KOPT-K1 (cell line): ENCODE data around the gene CFAP119.

Source experiments
- H3K27ac ChIP-seq: fragments of 200-600 bp; sonication (generic); 2 replicates; pipeline ENCODE4 v1.5.1; 2016; ENCODE audit warnings: antibody characterized with exemption, mild to moderate bottlenecking, low read depth, low read length; ENCODE audit not compliant: poor library complexity, severe bottlenecking
- H3K36me3 ChIP-seq: fragments of 200-600 bp; sonication (generic); 2 replicates; pipeline ENCODE4 v1.5.1; 2017; ENCODE audit warnings: antibody characterized with exemption, mild to moderate bottlenecking, low read length, moderate library complexity; ENCODE audit not compliant: insufficient read depth
- H3K9me3 ChIP-seq: fragments of 200-600 bp; sonication (generic); 2 replicates; pipeline ENCODE4 v1.5.1; 2017; ENCODE audit warnings: antibody characterized with exemption, low read length, mild to moderate bottlenecking; ENCODE audit not compliant: insufficient read depth, poor library complexity, severe bottlenecking

The CFAP119 gene

DNA sequence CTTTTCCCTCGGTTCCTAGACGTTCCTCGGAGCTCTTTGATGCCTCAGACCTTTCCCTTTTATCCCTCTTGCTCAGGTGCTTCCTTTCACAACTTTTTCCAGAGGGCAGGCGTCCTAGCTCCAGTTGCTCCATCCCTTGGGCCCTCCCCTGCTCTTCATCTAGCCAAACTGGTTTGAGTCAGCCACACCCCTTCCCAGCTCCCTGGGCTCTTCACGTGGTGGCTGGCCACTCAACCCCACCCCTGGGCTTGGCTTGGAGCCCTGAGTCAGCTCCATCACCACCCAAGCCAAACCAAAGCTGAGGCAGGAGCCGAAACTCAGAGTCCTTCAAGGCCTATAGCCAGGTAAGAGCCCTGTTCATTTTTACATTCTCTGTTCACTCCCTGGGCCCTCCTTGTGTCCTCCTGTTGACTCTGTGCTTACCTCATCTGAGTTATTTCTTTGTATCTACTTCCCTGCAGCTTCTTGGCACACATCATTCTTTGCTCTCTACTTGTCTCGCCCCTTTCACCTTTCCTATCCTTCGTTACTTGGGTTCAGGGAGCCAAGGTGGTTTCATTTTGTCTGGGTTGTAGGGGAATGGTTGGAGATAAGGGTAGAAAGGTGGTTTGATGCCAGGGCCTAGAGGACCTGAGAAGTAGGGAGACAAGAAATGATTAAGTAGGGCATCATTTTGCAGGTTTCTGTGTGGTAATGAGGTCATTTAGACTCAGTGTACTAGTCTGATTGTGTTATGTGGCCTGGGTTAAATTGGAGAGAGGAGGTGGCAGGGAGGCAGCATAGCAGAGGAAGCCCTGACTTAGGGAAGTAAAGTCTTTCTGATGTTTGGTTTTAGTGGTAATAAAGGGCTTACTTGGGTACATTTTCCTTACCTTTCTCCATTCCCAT lies 21.3 kb downstream of the CFAP119 start:
- Histone ChIP-seq H3K36me3 (peaks cover 98% of the 10 kb centered on the region), H3K27ac (no peak overlapping the region), H3K9me3 (no peaks in the 10 kb centered on the region)

DNA sequence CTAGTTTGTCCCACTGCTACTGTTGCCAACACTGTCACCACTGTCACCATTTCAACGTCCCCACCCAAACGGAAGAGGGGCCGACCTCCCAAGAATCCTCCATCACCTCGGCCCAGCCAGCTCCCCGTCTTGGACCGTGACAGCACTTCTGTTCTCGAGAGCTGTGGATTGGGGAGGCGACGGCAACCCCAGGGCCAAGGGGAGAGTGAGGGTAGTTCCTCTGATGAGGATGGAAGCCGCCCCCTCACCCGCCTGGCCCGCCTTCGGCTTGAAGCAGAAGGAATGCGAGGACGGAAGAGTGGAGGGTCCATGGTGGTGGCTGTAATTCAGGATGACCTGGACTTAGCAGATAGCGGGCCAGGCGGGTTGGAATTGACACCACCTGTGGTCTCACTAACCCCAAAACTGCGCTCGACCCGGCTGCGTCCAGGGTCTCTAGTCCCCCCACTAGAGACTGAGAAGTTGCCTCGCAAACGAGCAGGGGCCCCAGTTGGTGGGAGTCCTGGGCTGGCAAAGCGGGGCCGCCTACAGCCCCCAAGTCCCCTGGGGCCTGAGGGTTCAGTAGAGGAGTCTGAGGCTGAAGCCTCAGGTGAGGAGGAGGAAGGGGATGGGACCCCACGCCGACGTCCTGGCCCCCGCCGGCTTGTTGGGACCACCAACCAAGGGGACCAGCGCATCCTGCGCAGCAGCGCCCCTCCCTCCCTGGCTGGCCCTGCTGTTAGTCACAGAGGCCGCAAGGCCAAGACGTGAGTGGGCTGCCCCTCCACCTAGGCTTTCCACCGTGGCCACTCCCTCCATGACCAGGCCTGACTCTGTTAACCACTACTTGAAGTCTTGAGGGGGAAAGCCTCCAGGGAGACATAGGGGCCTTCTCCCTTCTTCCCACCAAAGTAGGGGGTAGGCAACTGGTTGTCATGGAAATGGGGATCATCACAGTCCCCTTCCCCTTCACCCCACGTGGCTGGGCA lies 22.6 kb downstream of the CFAP119 start:
- H3K9me3 ChIP-seq, result no peaks in the 10 kb centered on the region
- peaks cover 100% of the 10 kb centered on the region for H3K36me3 ChIP-seq
- H3K27ac ChIP-seq, result no peak overlapping the region

DNA sequence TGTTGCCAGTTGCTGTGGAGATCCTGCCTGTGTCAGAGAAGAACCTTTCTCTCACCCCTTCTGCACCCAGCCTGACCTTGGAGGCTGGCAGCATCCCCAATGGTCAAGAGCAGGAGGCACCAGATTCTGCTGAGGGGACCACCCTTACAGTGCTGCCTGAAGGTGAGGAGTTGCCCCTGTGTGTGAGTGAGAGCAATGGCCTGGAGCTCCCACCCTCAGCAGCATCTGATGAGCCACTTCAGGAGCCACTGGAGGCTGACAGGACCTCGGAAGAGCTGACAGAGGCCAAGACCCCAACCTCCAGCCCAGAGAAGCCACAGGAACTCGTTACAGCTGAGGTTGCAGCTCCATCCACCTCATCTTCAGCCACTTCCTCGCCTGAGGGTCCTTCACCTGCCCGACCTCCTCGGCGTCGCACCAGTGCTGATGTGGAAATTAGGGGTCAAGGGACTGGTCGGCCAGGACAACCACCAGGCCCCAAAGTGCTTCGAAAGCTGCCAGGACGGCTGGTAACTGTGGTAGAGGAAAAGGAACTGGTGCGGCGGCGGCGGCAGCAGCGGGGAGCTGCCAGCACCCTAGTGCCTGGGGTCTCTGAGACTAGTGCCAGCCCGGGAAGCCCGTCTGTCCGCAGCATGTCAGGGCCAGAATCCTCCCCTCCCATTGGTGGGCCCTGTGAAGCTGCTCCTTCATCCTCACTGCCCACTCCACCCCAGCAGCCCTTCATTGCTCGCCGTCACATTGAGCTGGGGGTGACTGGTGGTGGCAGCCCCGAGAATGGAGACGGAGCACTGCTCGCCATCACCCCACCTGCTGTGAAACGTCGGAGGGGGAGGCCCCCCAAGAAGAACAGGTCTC lies 23.8 kb downstream of the CFAP119 start:
- Histone ChIP-seq H3K36me3 (peaks cover 100% of the 10 kb centered on the region), H3K9me3 (no peaks in the 10 kb centered on the region), H3K27ac (no peak overlapping the region)

DNA sequence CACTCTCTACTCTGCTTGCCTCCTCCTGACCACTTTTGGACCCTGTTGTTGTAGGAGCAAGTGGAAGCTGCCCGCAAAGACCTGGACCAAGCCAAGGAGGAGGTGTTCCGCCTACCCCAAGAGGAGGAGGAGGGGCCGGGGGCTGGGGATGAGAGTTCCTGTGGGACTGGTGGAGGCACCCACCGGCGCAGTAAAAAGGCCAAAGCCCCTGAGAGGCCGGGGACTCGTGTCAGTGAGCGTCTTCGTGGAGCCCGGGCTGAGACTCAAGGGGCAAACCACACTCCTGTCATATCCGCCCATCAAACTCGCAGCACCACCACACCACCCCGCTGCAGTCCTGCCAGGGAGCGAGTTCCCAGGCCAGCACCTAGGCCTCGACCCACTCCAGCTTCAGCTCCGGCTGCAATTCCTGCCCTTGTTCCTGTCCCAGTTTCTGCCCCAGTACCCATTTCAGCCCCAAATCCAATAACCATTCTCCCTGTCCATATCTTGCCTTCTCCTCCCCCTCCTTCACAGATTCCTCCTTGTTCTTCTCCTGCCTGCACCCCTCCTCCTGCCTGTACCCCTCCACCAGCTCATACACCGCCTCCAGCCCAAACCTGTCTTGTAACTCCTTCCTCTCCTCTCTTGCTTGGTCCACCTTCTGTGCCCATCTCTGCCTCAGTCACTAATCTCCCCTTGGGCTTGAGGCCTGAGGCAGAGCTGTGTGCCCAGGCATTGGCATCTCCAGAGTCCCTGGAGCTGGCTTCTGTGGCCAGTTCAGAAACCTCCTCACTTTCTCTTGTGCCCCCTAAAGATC lies 24.7 kb downstream of the CFAP119 start:
- no peak overlapping the region for H3K27ac ChIP-seq
- H3K36me3 ChIP-seq, result peaks cover 100% of the 10 kb centered on the region
- H3K9me3 ChIP-seq, result no peaks in the 10 kb centered on the region

DNA sequence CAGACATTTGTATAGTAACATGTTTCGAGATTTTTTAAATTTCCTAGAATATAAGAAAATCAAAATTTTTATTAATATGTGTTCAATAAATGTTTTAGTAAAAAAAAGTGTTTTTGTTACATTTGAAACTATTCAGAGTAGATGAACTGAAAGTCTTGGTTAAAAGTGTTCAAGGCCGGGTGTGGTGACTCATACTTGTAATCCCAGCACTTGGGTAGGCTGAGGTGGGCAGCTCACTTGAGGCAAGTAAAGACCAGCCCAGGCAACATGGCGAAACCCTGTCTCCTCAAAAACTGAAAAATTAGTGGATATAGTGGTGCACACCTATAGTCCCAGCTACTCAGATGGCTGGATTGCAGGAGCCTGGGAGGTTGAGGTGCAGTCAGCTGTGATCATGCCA lies 30.5 kb downstream of the CFAP119 start:
- Histone ChIP-seq H3K9me3 (no peaks in the 10 kb centered on the region), H3K36me3 (peaks cover 100% of the 10 kb centered on the region), H3K27ac (no peak overlapping the region)

DNA sequence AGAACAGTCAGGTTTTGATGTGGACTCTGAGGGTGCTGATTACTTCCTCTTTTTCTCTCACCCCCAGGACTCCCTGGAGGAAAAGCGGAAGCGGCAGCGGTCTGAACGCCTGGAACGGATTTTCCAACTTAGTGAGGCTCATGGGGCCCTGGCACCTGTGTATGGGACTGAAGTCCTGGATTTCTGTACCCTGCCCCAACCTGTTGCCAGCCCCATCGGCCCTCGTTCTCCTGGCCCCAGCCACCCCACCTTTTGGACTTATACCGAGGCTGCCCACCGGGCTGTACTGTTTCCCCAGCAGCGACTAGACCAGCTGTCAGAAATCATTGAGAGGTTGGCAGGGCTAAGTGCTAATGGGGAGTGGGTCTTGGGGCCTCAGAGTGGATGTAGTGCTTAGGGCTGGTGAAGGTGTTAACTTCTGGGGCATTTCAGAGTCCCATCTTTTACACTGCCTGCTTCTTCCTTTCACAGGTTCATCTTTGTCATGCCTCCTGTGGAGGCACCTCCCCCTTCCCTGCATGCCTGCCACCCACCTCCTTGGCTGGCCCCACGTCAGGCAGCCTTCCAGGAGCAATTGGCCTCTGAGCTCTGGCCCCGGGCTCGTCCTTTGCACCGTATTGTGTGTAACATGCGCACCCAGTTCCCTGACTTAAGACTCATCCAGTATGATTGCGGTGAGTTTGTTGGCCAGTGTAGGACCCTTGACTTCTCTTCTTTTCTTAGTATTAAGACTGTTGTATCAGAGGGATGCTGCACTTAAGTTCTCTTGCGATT lies 32.8 kb downstream of the CFAP119 start:
- Histone ChIP-seq H3K27ac (no peak overlapping the region), H3K9me3 (no peaks in the 10 kb centered on the region), H3K36me3 (peaks cover 100% of the 10 kb centered on the region)

DNA sequence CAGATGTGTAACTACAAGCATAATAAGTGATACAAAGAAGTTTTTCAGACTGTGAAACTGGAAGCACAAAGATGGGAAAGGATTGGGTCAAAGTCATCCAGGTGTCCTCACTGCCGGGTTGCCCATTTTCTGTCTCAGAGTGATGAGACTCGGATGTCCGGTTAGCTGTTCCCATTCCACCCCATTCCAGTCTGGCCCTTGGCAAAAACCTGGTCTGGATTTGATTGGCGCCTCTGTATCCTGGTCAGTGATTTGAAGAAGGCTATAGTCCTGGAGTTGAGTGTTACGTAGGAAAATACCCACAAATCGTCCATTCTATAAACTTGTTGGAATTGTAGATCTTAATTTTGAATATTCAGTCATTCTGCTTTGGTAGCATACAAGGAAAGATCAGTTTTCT lies 33.5 kb downstream of the CFAP119 start:
- H3K9me3 ChIP-seq, result no peaks in the 10 kb centered on the region
- no peak overlapping the region for H3K27ac ChIP-seq
- peaks cover 100% of the 10 kb centered on the region for H3K36me3 ChIP-seq

DNA sequence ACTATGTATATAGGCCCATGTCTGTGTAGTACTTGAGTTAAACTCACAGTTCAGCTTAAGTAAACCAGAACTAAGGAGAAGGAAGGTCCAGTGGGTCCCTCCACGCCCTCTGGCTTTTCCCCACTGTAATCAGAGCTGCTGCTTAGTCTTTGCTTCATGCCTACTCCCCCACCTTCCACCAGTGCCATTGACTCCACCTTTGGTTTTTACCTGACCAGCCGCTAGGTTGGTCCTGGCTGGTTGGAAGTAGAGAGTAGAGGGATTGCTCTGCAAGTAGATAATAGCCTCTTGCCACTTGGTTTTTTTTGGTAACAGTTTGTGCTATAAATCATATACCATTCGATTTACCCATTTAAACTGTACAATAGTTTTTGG lies 36.5 kb downstream of the CFAP119 start:
- H3K27ac ChIP-seq, result no peak overlapping the region
- H3K36me3 ChIP-seq, result peaks cover 100% of the 10 kb centered on the region

DNA sequence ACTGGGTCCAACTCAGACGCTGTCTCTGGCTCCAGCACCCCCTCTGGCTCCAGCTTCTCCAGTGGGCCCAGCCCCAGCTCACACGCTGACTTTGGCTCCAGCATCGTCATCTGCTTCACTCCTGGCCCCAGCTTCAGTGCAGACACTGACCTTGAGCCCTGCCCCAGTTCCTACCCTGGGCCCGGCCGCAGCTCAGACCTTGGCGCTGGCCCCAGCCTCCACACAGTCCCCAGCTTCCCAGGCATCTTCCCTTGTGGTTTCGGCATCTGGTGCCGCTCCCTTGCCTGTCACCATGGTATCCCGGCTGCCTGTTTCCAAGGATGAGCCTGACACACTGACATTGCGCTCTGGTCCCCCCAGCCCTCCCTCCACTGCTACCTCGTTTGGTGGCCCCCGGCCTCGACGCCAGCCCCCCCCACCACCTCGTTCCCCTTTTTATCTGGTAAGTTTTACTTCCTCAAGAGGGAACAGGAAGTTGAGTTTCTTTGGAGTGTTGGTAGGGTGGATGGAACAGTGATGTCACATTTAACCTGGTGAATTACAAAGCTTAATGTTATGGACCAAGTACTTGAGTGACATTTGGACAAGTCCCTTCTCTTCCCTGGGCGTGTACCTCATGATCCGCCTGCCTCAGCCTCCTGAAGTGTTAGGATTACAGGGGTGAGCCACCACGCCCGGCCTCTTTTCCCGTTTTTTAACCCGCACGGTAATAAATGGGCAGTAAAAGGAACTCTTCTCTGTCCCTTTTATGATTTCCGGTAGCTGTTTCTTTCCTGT lies 37.0 kb downstream of the CFAP119 start:
- Histone ChIP-seq H3K36me3 (peaks cover 100% of the 10 kb centered on the region), H3K9me3 (no peaks in the 10 kb centered on the region), H3K27ac (no peak overlapping the region)

More for the DNA sequence above, 36.5 kb downstream of the CFAP119 start:
- no peaks in the 10 kb centered on the region for H3K9me3 ChIP-seq

DNA sequence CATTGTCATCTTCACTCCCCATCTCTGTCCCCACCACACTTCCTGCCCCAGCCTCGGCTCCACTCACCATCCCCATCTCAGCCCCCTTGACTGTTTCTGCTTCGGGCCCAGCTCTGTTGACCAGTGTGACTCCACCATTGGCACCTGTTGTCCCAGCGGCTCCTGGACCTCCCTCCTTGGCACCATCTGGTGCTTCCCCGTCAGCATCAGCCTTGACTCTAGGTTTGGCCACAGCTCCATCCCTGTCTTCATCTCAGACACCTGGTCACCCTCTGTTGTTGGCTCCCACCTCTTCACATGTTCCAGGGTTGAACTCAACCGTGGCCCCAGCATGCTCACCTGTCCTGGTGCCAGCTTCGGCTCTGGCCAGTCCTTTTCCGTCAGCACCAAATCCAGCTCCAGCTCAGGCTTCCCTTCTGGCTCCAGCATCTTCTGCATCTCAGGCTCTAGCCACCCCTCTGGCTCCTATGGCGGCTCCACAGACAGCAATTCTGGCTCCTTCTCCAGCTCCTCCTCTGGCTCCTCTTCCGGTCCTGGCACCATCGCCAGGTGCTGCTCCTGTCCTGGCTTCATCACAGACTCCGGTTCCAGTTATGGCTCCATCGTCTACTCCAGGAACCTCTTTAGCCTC lies 38.0 kb downstream of the CFAP119 start:
- Histone ChIP-seq H3K9me3 (no peaks in the 10 kb centered on the region), H3K27ac (no peak overlapping the region), H3K36me3 (peaks cover 99% of the 10 kb centered on the region)

DNA sequence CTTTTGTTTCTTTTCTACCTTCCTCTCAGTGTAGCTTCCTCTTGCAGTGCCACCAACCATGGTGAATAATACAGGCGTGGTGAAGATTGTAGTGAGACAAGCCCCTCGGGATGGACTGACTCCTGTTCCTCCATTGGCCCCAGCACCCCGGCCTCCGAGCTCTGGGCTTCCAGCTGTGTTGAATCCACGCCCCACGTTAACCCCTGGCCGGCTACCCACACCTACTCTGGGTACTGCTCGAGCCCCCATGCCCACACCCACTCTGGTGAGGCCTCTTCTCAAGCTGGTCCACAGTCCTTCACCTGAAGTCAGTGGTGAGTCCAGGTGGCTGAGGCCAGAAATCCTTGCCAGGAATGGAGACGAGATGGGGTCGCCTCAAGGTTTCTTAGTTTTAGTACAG lies 38.9 kb downstream of the CFAP119 start:
- Histone ChIP-seq H3K36me3 (peaks cover 99% of the 10 kb centered on the region), H3K9me3 (no peaks in the 10 kb centered on the region), H3K27ac (no peak overlapping the region)

DNA sequence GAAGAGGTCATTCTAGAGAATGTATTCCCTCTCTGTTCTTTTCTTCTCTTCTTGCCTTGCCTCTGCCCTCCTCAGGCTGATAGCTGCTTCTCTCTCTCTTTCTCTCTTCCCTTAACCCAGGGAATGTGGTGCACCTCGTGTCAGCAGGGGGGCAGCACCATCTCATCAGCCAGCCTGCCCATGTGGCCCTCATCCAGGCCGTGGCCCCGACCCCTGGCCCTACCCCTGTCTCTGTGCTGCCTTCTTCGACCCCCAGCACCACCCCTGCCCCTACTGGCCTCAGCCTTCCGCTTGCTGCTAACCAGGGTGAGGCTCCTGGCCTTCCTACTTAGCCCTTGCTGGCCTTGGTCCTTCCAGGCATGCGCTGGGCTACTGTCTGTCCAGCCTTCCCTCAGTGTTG lies 39.4 kb downstream of the CFAP119 start:
- H3K36me3 ChIP-seq, result peaks cover 99% of the 10 kb centered on the region
- no peak overlapping the region for H3K27ac ChIP-seq
- no peaks in the 10 kb centered on the region for H3K9me3 ChIP-seq
